OCI-M2 (cell line): ENCODE data around the gene SCAPER.

Experiments
- DNase-seq: peaks from one replicate; lab custom pipeline; 2025; ENCODE audit not compliant: unreplicated experiment; lab: John Stamatoyannopoulos, UW

Gene SCAPER

DNA sequence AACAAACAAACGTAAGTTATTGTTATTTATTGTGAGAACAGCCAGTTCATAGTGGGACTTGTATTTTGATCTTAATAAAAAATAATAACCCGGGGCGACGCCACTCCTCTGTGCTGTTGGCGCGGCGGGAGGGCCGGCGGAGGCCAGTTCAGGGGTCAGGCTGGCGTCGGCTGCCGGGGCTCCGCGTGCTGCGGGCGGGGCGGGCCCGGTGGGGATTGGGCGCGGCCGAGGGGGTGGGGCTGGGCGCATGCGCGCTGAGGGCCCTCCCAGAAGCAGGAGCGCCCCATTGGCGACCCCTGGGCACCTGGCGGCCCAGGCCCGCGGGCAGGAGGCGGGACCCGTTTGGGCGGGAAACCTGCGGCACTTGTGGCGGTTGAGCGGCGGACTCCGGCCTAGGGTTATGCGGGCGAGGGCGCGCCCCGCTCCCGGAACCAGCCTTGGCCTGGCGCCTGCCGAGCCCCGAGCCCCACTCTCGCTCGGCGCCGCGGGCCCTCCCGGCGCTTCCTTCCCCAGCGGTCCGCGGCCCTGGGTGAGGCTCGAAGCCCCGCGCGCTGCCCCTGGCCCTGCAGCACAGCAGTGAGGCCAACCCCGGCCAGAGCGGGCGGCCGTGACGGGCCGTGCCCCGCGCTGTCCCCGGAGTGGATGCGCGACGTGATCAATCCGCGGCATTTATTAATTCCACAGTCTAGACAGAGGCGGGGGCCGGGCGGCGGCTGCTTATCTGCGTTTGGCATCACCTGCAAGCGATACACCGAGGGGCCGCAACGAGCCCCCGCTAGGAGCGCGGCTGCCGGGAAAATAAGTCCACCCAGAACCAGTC is 562.5 kb downstream of the SCAPER start:
- DNase-seq = no peak

DNA sequence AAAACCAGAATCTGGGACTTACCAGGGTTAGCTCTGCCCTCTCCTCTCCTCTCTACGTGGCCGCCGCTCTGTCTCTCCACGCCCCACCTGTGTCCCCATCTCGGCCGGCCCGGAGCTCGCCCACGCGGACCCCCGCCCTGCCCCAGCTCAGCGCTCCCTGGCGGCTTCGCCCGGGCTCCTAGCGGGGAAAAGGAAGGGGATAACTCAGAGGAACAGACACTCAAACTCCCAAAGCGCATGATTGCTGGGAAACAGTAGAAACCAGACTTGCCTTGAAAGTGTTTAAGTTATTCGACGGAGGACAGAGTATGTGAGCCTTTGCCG is 563.1 kb downstream of the SCAPER start:
- no peak for DNase-seq

DNA sequence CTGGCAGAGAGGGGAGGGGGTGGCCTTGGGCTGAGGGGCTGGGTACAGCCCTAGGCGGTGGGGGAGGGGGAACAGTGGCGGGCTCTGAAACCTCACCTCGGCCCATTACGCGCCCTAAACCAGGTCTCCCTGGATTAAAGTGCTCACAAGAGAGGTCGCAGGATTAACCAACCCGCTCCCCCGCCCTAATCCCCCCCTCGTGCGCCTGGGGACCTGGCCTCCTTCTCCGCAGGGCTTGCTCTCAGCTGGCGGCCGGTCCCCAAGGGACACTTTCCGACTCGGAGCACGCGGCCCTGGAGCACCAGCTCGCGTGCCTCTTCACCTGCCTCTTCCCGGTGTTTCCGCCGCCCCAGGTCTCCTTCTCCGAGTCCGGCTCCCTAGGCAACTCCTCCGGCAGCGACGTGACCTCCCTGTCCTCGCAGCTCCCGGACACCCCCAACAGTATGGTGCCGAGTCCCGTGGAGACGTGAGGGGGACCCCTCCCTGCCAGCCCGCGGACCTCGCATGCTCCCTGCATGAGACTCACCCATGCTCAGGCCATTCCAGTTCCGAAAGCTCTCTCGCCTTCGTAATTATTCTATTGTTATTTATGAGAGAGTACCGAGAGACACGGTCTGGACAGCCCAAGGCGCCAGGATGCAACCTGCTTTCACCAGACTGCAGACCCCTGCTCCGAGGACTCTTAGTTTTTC is 563.6 kb downstream of the SCAPER start:
- DNase-seq = no peak

DNA sequence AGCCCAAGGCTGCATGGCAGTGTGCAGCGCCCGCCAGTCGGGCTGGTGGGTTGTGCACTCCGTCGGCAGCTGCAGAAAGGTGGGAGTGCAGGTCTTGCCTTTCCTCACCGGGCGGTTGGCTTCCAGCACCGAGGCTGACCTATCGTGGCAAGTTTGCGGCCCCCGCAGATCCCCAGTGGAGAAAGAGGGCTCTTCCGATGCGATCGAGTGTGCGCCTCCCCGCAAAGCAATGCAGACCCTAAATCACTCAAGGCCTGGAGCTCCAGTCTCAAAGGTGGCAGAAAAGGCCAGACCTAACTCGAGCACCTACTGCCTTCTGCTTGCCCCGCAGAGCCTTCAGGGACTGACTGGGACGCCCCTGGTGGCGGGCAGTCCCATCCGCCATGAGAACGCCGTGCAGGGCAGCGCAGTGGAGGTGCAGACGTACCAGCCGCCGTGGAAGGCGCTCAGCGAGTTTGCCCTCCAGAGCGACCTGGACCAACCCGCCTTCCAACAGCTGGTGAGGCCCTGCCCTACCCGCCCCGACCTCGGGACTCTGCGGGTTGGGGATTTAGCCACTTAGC is 564.3 kb downstream of the SCAPER start:
- no peak for DNase-seq

DNA sequence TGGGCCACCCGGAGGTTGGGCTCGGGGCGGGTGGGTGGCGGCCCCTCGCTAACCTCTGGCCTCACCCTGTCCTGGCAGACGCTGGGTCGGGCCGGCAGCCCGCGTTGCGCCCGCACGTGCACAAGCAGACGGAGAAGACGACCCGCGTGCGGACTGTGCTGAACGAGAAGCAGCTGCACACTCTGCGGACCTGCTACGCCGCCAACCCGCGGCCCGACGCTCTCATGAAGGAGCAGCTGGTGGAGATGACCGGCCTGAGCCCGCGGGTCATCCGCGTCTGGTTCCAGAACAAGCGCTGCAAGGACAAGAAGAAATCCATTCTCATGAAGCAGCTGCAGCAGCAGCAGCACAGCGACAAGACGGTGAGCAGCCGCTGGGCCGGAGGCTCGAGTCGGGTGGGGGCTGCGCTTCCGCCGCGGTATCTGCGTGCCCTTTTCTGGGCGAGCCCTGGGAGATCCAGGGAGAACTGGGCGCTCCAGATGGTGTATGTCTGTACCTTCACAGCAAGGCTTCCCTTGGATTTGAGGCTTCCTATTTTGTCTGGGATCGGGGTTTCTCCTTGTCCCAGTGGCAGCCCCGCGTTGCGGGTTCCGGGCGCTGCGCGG is 564.8 kb downstream of the SCAPER start:
- DNase-seq = no peak

DNA sequence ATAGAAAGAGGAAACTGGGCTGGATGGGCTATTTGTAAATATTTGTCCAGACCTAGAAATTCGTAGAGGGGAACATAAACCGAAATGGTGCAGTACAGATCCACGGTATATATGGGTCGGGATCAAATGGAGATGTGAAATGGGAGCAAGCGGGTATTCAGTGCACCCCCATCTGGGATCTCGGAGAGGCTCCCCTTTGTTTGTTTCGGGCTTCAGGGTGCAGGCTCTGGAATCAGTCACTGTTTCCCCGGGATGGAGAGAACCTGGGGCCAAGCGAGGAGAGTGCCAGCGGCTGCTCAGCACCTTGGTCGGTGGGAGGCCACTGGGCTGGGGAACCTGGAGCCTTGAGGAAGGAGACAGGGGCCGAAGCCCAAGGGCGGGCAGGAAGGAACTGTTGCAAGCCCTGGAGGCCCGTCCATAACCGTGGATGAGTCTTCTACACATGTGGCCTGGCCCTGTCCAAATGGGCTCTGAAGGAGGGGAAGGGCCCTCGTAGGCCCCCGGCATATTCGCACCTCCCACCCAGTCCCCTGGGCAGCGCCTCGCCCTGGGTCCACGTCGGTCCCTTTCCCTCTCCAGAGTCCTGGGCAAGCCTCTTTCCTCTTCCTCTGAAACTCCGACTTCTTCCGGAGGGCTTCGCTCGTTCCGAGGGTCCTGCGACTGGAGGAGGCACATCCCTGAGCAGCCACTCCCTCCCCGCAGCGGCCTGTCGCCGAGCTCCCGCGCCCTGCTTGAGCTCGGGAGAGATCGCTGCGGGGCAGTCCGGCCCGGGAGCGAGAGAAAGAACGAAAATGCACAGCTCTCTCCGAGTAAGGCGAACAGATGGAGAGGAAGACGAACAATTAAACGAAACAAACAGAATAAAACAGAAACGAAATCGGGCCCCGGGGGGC is 565.6 kb downstream of the SCAPER start:
- DNase-seq = no peak

DNA sequence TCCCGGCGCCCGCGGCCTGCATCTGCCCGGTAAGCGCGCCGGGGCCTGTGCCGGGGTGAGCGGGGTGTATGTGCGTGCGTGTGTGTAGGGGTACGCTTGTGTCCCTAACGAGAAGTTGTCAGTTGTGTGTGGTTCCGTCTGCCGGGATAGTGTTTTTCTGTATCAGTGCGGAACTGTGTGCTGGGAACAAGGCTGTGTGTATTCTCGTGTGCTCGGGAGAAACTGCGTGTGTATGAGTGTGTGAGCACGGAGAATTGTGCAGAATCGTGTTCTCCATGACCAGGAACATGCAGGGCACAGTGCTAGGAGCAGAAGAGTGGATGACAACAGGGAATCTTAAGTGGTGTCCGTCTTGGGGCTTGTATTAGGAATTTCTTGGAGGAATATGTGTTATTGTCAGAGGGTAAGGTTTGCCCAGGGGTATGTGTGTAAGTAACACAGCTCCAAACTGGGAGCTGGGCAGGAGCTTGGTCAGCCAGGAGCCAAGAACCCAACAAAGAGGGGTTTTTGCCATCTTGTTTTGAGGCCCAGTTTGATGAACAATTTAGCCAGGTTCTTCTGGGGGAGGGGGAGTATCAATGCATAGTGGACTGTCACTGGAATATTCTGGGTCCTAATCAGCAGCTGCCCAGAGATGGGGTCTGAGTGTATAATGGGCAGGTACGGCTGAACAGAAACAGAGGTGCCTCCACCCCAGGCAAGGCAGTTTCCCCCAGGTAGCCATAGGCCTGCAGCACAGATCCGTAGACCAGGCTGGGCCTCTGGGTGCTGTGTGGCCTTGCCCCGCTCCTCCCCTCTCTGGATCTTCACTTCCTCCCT is 566.4 kb downstream of the SCAPER start:
- no peak for DNase-seq

DNA sequence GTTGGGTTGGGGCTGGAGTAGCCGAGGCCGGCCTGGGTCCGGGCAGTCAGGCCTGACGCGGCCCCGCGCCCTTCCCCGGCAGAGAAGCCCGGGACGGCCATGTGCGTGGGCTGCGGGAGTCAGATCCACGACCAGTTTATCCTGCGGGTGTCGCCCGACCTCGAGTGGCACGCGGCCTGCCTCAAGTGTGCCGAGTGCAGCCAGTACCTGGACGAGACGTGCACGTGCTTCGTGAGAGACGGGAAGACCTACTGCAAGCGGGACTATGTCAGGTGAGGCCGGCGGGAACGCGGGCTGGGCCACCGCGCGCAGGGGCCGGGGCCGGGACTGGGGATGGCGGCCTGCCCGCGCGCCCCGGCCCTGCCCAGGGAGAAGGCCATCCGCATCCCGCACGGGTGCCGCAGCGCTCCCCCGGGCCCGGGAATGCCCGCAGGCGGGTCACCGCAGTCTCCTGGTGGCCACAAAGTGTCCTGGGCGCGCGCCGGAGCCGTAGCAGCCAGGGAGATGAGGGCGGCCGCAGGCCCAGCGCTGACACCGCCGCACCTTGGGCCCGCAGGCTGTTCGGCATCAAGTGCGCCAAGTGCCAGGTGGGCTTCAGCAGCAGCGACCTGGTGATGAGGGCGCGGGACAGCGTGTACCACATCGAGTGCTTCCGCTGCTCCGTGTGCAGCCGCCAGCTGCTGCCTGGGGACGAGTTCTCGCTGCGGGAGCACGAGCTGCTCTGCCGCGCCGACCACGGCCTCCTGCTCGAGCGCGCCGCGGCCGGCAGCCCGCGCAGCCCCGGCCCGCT is 567.2 kb downstream of the SCAPER start:
- DNase-seq = no peak

DNA sequence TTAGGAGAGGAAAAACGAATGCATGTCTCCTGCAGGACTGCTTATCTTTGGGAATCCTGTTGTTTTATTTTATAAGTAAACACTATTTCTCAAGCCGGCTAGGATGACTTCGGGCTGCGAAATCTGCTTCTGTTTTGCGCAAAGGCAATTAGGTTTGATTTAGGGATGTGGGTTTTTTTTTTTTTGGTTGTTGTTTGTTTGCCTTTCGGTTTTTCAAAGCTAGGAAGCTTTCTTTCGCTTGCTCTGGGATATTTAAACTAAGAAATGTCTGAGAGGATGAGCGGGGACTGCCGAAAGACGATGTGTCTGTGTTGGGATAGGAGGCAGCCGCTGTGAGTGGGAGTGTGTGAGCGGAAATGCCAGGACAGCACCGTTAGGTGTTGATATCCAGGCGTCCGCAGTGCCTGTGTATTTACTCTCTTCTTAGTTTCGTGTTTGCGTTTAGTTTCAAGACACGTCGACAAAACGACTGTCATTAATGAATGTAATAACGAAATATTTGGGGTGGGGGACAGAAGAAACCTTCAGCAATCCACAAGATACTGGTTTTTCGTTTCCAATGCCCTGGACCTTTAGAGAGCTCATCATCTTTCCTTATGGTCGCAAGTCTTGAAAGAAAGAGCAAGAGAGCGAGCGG is 568.0 kb downstream of the SCAPER start:
- no peak for DNase-seq

DNA sequence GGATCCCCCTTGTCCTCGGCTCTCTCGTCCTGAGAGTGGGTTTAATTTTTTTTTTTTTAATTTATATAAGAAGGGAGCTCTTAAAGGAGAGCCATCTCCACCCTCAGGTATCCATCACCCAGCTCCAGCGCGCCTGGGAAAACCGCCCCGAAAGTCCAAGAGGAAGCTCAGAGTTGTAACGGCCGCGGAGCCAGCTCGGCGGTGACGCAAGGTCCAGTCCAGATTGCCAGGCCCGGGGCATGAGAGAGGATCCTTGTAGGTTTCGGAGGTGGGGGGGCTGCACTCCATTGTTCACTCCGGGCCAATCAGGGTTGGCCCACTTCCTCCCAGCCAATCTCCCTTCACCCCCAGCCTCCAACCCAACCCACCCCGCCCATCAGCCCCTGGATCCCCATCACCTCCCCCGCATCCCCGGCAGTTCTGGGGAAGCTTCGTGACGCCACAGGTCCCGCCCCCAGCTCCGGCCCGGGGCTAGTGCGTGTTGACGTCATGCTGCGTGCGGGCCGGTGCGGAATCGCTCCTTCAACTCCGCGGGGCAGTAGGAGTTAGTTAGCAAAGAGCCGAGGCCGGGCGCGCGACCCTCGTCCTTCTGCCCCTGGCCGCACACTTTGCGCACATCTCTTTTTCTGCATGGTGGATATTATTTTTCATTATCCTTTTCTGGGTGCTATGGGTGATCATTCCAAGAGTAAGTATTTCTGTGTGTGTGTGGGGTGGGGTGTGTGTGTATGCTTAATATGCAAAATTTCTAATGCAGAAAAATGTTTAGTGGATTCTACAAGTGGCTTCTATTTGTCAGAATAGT is 568.7 kb downstream of the SCAPER start, which contains the start of gene ISL2:
TSS of gene ISL2 (plus strand) at position 520 of the 805 bp plus-strand sequence. CDS start at position 631, 111 bp downstream.
- no peak for DNase-seq

DNA sequence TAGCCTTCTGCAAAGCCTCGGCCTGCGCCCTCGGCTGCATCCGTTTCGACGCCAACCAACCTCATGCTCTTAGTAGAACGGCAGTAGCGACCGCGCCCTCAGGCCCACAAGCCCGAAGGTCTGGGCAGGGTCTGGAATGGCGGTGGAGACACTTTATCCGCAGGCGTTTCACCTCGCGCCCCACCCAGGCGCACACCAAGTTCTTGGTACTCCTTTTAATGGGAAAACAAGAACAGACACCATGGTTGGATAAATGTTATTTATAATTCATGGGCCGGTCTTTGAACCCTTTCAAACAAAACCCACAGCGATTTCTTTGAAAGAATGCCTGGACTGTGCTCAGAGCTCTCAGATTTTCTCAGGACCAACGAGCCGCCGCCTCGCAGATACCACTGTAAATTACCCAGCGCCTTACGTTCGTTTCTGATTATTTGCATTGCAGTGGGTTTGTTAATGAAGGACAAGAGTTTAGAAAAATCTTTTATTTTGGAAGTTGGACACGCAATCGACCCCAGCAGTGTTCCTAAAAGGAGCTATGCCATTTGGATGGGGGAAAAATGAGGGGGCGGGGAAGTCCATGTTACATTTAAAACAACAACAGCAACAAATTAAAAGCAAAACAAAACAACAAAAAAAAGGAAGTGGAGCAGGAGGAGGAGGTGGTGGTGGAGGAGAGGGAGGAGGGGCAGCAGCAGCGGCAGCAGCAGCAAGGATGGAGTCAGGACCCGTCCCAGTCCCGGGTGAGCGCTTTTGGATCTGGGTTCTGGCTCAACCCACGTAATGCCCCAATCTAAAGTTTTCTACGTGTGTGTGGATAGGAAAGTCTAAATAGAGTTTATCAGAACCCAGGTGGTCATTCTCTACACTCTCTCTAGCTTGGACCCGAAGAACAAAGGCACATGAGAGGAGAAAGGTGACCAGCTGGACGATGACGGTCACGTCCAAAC is 569.6 kb downstream of the SCAPER start:
- DNase-seq = no peak

DNA sequence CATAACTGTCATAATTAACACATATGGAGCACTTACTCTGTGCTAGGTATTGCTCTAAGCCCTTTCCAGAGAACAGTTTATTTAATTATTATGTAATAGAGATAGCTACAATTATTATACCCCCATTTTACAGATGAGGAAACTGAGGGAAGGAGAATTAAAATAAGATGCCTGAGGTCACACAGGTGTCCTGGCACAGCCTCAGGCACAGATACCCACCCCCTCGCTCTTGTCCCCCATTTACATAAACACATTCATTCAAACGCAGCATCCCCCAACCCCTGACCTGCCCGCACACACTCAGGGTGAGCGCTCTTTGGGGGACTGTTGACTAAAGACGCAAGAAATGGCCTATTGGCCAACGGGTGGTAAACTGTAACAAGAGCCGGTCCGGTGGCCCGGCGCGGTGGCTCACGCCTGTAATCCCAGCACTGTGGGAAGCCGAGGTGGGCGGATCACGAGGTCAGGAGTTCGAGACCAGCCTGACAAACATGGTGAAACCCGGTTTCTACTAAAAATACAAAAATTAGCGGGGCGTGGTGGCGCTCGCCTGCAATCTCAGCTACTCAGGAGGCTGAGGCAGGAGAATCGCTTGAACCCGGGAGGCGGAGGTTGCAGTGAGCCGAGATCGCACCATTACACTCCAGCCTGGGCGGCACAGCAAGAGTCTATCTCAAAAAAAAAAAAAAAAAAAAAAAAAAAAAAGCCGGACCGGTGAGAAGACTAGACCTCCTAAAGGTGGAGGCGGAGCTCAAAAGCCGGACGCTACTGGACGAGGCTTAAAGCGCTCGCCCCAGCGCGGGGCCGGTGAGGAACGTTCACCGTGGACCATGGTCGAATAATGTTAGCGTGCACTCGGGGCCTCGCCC is 570.5 kb downstream of the SCAPER start:
- no peak for DNase-seq

DNA sequence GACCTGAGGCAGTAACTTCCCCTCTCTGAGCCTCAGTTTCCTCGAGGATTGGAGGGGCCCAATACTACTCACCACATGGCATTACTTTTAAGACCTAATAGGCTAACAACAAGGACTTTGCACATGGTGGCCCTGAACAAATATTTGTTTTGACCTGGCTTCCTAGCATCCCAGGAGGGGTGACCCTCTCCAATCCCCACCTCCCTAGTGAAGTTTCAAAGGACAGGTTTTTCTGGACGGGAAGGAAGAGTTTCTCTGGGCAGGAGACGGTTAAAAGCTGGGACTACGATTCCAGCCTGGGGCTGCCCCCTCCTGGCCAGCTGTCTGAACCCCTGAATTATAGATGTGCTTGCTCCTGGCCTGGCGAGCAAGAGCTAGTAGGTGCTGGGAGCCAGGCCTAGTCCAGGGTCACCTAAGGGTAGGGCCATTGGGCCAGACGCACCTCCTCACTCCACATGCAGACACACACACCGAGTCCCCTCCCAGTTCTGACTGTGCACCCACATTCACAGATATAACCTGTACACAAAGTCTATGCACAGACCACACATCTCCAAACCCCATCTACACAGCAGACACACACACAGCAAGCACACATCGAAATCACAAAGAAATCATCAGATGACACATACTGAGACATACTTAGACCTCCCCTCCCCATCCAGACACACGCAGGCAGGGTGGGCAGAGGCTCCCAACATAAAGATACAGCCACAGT is 571.3 kb downstream of the SCAPER start:
- DNase-seq = no peak

DNA sequence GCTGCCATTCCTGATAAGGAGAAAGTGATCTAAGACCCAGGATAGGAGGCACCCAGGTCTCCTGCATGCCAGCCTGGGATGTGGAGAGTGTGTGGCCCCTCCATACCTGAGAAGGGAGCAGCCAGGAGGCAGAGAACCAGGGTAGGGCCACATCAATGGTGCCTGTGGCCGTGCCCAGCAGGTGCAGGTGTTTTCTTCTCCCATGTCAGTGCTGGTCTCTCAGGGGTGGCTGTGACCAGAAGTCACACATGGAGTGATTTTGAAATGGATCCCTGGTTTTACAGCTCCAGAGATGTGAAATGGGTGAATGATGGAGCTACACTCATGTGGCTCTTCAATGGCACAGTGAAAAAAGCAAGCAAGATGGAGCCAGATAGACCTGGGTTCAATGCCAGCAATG is 571.8 kb downstream of the SCAPER start:
- DNase-seq = no peak

DNA sequence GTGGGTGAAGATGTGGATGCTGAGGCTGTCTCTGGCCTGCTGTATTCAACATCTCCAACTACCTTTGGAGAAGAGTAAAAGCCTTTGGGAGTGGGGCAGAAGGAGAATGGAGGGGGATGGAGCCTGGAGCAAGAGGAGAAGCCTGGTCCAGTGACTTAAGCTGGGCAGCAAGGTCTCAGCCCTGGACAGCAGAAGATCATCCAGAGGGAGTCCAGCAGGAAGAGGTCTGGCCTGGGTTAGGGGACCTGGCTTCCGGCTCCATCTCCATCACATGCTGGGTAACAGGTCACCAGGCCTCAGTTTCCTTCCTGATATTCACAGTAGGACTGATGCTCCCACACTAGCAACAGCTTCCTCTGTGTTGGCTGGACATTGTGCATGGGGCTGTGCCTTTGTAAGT is 572.3 kb downstream of the SCAPER start:
- no peak for DNase-seq
